Astrocyte (in vitro differentiated cells and primary cell): ENCODE measurements around the gene PDLIM7. TPM values are rescaled to one million over a fixed set of nuclear protein-coding genes. Genes with fewer than 3 reads are reported as not detected.
A peak's percentile ranks its signal among the peaks of the same experiment; 100 is the strongest.

Source experiments
- DNase-seq: peaks from one replicate; pipeline ENCODE4 v3.0.0-alpha.2; 2010; ENCODE audit warnings: low read depth
- FAIRE-seq: peaks from 2 replicates; lab custom pipeline; 2011; peaks lifted over from hg19 to GRCh38; lab: Jason Lieb, UNC
- H2AFZ ChIP-seq: 2 replicates; pipeline ENCODE4 v1.6.0; 2012; ENCODE audit warnings: low read depth, low read length, inconsistent platforms
- H3K27ac ChIP-seq: 2 replicates; pipeline ENCODE4 v1.5.1; 2011; ENCODE audit warnings: low read depth, low read length, inconsistent platforms
- H3K27me3 ChIP-seq: 2 replicates; pipeline ENCODE4 v1.6.0; 2011; ENCODE audit warnings: low read length, inconsistent platforms; ENCODE audit not compliant: insufficient read depth
- H3K36me3 ChIP-seq: 2 replicates; pipeline ENCODE4 v1.5.1; 2011; ENCODE audit warnings: low read length, inconsistent platforms; ENCODE audit not compliant: insufficient read depth
- H3K4me1 ChIP-seq: 2 replicates; pipeline ENCODE4 v1.5.1; 2011; ENCODE audit warnings: low read length, inconsistent platforms; ENCODE audit not compliant: insufficient read depth
- H3K4me2 ChIP-seq: 2 replicates; pipeline ENCODE4 v1.6.0; 2012; ENCODE audit warnings: low read length, inconsistent platforms
- H3K4me3 ChIP-seq: 2 replicates; pipeline ENCODE4 v1.5.1; 2011; ENCODE audit warnings: low read depth, mild to moderate bottlenecking, low read length, inconsistent platforms; ENCODE audit not compliant: insufficient read depth
- H3K79me2 ChIP-seq: 2 replicates; pipeline ENCODE4 v1.6.0; 2012; ENCODE audit warnings: mild to moderate bottlenecking, low read length, inconsistent platforms; ENCODE audit not compliant: insufficient read depth
- H3K9ac ChIP-seq: 2 replicates; pipeline ENCODE4 v1.6.0; 2012; ENCODE audit warnings: mild to moderate bottlenecking, low read length, inconsistent platforms
- H3K9me3 ChIP-seq: 2 replicates; pipeline ENCODE4 v1.5.1; 2012; ENCODE audit warnings: low read depth, mild to moderate bottlenecking, low read length, inconsistent platforms; ENCODE audit not compliant: insufficient read depth
- H4K20me1 ChIP-seq: 2 replicates; pipeline ENCODE4 v1.6.0; 2012; ENCODE audit warnings: low read length, inconsistent platforms; ENCODE audit not compliant: insufficient read depth
- H3K27ac Mint-ChIP-seq: one replicate; pipeline ENCODE4 v1.8.0; 2021; ENCODE audit warnings: mild to moderate bottlenecking, mixed read lengths; ENCODE audit not compliant: unreplicated experiment
- H3K27me3 Mint-ChIP-seq: one replicate; pipeline ENCODE4 v1.8.0; 2021; ENCODE audit warnings: low read depth, mixed read lengths; ENCODE audit not compliant: unreplicated experiment
- H3K36me3 Mint-ChIP-seq: one replicate; pipeline ENCODE4 v1.8.0; 2021; ENCODE audit warnings: low read depth, mixed read lengths; ENCODE audit not compliant: unreplicated experiment
- H3K4me1 Mint-ChIP-seq: one replicate; pipeline ENCODE4 v1.8.0; 2021; ENCODE audit warnings: low read depth, mixed read lengths; ENCODE audit not compliant: unreplicated experiment
- H3K4me3 Mint-ChIP-seq: one replicate; pipeline ENCODE4 v1.8.0; 2021; ENCODE audit warnings: mild to moderate bottlenecking, moderate library complexity, mixed read lengths; ENCODE audit not compliant: unreplicated experiment
- H3K9me3 Mint-ChIP-seq: one replicate; pipeline ENCODE4 v1.8.0; 2021; ENCODE audit warnings: mild to moderate bottlenecking, mixed read lengths; ENCODE audit not compliant: unreplicated experiment
- CTCF ChIP-seq: IDR thresholded peaks from 2 replicates; pipeline ENCODE4 v1.5.1; 2011; ENCODE audit warnings: low read depth, mild to moderate bottlenecking, inconsistent platforms, low read length, moderate library complexity; ENCODE audit not compliant: insufficient read depth
- EZH2 ChIP-seq: IDR thresholded peaks from 2 replicates; pipeline ENCODE4 v1.6.1; 2012; ENCODE audit warnings: mild to moderate bottlenecking, low read length, inconsistent platforms; ENCODE audit not compliant: insufficient read depth
- total RNA-seq: library from RNA; stranded (reverse); gene quantifications from 2 replicates; pipeline ENCODE4 v1.2.1, GENCODE V29; 2021

The PDLIM7 gene
- total RNA-seq, 1 donor from 2014 or later: 590 TPM

- Histone ChIP-seq H3K9me3 (no peaks in the 10 kb centered on the region), H3K4me3 (peak overlapping the region; percentile 26), H3K27me3 (no peaks in the 10 kb centered on the region), H3K9ac (peak overlapping the region; percentile 94), H3K36me3 (peaks cover 37% of the 10 kb centered on the region), H3K4me2 (peak overlapping the region; percentile 99), H3K79me2 (peaks cover 78% of the 10 kb centered on the region), H4K20me1 (peaks cover 78% of the 10 kb centered on the region), H3K27ac (peak overlapping the region; percentile 81), H2AFZ (no peak overlapping the region), H3K4me1 (peaks cover 53% of the 10 kb centered on the region)
- no peaks in the 10 kb centered on the region for H3K27me3 Mint-ChIP-seq
- no peak for TF ChIP-seq EZH2
- TF ChIP-seq CTCF: no peak
- H3K27ac Mint-ChIP-seq: peak overlapping the region; percentile 96
- DNase-seq: no peak
- peaks cover 41% of the 10 kb centered on the region for H3K4me1 Mint-ChIP-seq
- H3K4me3 Mint-ChIP-seq: peak overlapping the region; percentile 88
- FAIRE-seq: no peak
- H3K9me3 Mint-ChIP-seq: no peaks in the 10 kb centered on the region
- peaks cover 26% of the 10 kb centered on the region for H3K36me3 Mint-ChIP-seq
Observed at GRCh38 chr5:177469750-177470525, 27.5 kb downstream of the PDLIM7 start.

GRCh38 chr5:177468685-177469628 is 28.4 kb downstream of the PDLIM7 start:
- FAIRE-seq (no peak), DNase-seq (peak; percentile 69)
- Histone ChIP-seq H3K9me3 (no peaks in the 10 kb centered on the region), H3K9ac (peak overlapping the region; percentile 94), H3K27ac (peak overlapping the region; percentile 81), H3K27me3 (no peaks in the 10 kb centered on the region), H3K4me1 (peaks cover 47% of the 10 kb centered on the region), H3K79me2 (peaks cover 78% of the 10 kb centered on the region), H4K20me1 (peaks cover 78% of the 10 kb centered on the region), H3K4me3 (no peak overlapping the region), H3K4me2 (peak overlapping the region; percentile 99), H2AFZ (no peak overlapping the region), H3K36me3 (peaks cover 37% of the 10 kb centered on the region)
- TF ChIP-seq CTCF (no peak), EZH2 (no peak)
- Mint-ChIP-seq H3K27ac (peak overlapping the region; percentile 96), H3K9me3 (no peaks in the 10 kb centered on the region), H3K4me3 (peak overlapping the region; percentile 68), H3K27me3 (no peaks in the 10 kb centered on the region), H3K36me3 (peaks cover 26% of the 10 kb centered on the region), H3K4me1 (peaks cover 35% of the 10 kb centered on the region)
